GM19397 (cell line): ENCODE data around the gene CNTNAP2.
"Not testable (repeated sequence)": the region's sequence is repeated elsewhere in the genome, so short reads cannot be mapped to it uniquely, and the experiment has no call there.

Source experiments
- ATAC-seq: cut with Tn5 transposase; IDR thresholded peaks from one replicate; pipeline ENCODE4 v1.9.1; 2021; ENCODE audit warnings: mild to moderate bottlenecking, moderate library complexity; ENCODE audit not compliant: unreplicated experiment

The CNTNAP2 gene

DNA sequence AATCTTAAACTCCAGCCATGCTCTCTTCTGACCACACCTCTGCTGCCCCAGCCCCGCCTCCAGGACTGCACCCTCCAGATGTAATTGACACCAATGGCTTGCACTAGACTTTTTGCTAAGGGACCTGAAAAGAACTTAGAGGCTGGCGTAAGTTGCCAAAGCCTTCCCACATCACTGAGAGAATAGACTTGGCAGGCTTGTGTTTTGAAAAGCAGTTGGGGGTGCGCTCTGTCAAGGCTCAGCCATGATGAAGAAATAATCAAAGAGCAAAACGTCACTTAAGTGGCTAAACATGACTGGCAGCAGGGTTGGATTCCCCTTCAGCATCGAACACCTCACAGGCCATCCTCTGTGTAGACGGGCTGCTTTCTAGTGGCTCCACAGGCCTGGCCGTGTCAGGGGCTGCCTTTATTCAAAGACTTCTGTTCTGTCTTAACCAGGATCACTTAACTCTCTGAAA is 2278.8 kb downstream of the CNTNAP2 start:
- no peak for ATAC-seq

DNA sequence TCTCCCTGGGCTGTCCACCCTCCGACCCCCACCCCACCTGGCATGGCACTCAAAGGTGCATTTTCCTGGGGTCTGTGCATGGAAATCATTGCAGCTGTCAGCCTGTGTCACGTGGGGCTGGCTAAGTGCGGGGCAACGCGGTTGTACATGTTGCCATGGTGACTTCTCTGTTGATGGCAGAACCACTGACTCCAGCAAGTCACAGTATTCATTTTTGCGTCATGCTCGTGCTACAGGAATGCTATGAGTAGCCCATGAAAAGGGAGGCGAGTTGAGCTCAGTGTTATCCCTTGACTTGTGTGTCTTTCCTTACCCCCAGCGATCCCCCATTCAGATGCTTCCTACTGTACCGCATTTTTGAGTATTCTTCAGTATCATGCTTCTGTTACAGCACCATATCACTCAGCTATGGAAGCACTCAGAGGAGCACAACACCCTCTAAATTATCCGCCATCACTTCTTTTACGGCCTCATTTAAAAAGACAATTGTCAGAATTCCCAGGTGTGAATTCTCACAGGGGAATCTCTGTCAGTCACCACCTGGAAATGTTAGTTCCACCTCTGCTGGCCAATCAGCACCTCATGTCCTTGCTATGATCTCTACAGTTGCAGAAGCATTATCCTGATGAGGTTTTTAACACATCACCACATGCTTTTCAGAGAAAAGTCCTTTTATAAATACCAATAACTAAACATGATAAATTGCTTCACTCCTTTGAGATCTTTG is 2279.6 kb downstream of the CNTNAP2 start:
- ATAC-seq = no peak

- ATAC-seq = no peak
Measured at GRCh38 chr7:148397056-148397455, 2280.5 kb downstream of the CNTNAP2 start.

GRCh38 chr7:148397551-148397950 is 2280.9 kb downstream of the CNTNAP2 start:
- peak; percentile 6 for ATAC-seq

DNA sequence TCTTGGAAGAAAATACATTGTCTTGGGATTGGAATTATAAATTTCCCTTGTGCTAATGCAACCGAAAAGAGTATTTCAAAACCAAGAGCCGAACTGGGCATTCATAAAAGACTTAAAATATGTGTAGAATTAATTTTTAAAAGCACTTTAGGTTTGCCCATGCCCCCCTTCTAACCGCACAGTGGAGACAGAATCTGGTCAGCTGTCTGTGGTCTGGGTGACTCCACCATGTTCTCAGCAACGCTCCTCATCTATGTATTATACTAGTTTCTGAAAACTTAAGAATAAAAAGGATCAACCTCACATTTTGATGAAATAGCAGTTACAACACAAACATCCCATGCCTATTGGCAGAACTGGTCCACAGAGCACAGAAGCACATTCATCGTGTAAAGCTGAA is 2281.4 kb downstream of the CNTNAP2 start:
- peak; percentile 60 for ATAC-seq

- ATAC-seq = peak; percentile 68
Measured at GRCh38 chr7:148398844-148399365, 2282.3 kb downstream of the CNTNAP2 start.

DNA sequence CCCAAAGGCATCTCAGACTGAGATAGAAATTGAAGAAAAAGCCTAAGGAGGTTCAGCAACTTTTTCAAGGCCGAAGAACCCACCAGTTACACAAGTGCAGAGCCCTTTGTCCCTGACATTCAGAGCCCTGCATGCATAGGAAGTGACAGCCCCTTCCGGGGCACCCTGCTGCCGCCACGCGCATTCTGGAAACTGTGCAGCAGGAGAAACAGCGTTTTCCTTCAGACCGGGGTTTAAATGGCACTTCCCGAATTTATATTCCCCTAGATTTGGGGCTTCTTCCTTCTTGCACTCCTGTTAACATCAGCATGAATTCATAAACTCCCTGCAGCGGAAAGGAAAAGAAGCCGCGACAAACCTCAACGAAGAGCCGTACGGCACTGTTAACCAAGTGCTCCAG is 2283.5 kb downstream of the CNTNAP2 start:
- no peak for ATAC-seq

DNA sequence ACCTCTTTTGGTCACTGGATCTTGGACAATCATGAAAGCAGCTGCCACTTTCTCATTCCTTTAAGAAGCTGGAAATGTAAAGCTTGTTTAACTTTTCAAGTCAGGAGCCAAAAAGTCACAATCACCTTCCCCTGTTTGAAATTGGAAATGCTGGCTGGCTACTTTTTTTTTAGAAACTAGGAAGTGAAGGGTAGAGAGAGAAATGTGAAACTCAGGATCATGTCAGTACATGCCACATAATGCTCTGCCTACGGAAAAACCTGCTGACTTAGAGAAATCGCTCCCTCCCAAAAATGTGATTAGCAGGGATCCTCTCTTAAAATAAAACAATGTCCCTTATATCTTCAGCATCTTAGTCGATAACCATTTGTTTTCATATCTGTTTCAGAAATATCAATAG is 2285.6 kb downstream of the CNTNAP2 start:
- no peak for ATAC-seq

DNA sequence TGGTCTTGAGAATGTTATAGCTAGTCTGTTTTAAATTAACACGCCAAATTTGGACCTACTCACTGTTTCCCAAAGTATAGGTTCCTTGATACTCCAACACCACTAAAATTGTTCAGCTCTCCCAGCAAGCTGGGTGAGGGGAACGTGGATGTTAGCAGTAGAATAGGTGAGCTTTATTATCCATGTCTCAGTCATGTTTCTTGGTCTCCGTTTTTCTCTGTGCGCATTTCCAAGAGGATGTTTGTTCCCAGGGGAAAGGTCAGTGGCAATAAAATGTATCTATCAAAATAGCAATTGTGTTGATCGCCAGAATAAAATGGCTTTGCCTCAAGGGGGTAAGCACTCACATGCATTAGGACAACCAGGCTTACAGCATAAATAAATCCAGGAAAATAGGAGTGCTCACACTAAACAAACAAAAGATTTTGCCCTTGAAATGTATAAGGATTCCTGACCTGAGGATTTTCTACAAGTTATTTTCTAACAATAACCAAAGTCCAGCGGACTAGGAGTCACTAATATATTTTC is 2286.9 kb downstream of the CNTNAP2 start:
- no peak for ATAC-seq

DNA sequence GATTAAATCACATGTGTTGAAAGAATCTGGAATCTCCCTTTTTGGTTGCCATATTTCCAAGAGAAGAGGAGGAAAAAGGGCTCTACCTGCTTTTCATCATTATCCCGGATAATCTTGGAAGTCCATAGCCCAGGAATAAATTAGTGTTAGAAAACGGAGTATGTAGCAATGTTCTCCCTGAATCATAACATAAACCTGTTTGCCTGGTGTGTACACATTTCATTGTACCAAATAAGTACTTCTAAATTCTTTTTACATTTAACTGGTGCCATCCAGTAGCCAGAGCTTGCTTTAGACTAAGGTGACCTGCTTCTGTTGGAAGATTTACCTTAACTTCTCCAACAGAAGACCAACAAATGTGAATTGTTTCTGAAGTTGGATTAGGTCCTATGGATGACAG is 2291.7 kb downstream of the CNTNAP2 start:
- no peak for ATAC-seq

- ATAC-seq = no peak
Measured at GRCh38 chr7:148410905-148411304, 2294.3 kb downstream of the CNTNAP2 start.

- ATAC-seq = no peak
Measured at GRCh38 chr7:148412691-148413090, 2296.1 kb downstream of the CNTNAP2 start.

DNA sequence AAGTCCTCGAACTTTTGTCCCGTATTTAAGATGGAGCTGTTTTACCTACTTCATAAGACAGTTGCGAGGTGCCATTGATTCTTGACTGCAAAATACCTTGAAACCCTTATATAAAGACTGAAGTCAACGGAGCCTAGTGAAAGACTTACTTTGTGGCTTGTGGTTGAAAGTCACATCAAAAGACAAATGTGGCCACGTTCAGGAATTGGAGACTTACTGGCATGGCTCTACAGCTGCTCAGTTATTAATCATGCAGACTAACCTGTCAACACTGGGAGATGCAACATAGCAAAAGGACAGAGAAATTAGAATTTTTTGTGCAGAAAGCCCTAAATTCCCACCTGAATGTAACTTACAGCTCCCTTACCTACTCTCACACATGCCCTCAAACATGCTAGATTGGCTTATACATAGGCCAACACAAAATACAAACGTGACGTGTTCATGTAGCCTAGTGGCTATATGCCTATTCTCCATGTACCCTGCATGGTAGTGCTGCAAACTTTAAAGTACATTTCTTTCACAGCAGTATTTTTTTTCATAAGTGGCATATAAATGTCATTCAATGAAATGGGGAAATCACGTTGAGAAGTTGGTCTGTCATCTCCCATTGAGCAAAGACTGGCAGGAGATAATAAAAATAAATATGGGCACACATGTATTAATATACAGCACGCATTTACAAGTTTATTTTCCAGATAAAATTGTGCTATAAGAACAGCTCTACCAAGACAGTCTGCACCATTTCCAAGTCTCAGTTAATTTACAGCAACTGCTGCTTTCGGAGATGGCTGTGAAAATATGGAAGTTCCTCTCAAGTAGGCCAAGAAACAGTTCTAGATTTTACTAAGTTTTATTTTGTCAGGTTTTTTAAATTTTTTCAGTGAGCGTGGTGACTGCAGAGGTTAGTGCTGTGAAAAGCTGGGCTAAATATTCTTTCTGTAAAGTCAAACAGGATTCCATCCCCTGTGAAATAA is 2303.5 kb downstream of the CNTNAP2 start:
- ATAC-seq = peak; percentile 89

DNA sequence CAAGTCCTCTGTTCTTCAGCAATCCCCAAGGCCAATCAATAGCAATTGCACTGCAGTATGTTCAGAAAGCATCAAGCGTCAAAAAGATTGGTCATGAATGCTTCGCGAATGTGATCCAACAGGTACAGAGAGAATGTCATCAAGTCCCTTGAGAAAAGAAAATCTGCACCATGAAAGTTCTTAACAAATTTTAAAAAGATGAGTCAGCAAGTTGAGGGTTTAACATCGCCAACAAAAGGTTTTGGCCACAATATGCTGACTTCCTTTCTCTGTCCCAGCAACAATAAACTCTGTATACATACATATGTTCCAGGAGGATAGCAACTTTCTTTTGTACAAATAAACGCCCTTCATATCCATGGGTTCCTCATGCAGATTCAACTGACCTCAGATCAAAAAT is 2305.4 kb downstream of the CNTNAP2 start:
- no peak for ATAC-seq

GRCh38 chr7:148426393-148426792 is 2309.8 kb downstream of the CNTNAP2 start:
- not testable (repeated sequence) for ATAC-seq

DNA sequence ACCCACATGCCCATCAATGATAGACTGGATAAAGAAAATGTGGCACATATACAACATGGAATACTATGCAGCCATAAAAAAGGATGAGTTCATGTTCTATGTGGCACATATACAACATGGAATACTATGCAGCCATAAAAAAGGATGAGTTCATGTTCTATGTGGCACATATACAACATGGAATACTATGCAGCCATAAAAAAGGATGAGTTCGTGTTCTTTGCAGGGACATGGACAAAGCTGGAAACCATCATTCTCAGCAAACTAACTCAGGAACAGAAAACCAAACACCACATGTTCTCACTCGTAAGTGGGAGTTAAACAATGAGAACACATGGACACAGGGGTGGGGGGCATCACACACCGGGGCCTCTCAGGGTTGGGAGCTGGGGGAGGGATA is 2314.1 kb downstream of the CNTNAP2 start:
- not testable (repeated sequence) for ATAC-seq

DNA sequence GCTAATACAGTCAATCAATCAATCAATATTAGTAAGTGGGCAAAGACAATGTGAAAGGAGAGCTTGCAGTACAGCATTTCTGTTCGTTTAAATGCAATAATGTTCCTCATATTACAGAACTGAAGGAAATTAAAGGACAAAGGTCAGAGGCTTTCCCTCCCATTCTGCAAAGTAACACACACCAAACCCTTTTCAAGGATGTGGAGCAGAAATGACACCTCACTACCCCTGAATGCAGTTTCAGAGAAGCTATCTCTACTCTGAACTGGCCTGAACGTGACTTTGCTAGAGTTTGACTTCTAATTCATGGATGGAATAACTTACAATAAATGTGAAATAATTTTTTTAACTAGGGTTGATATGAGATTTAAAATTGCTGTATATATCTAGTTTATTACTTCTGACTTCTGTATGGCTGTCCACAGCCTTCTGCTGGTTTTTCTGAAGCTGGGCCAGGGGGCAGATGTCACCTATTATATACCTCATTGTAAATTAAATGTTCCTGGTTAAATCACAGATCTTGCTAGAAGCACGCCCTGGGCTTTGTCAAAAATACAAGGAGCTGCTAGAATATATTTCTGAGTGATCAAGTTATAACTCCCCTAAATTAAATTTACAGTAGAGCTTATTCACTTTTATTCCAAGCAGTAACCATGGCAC is 2317.1 kb downstream of the CNTNAP2 start:
- no peak for ATAC-seq

- ATAC-seq = no peak
Measured at GRCh38 chr7:148434181-148434757, 2317.7 kb downstream of the CNTNAP2 start.

- no peak for ATAC-seq
Measured at GRCh38 chr7:148434887-148435286, 2318.3 kb downstream of the CNTNAP2 start.

GRCh38 chr7:148435715-148436114 is 2319.1 kb downstream of the CNTNAP2 start:
- no peak for ATAC-seq
